ENCODE results near the gene NXPH2.

- no peak for TF ChIP-seq CTCF (IDR thresholded peaks at IDR 0.05)
- TF ChIP-seq POLR2A (IDR thresholded peaks at IDR 0.05) = no peak
These were observed 38.3 kb downstream of the NXPH2 start for GRCh38 chr2:138741851-138742250.

Data from heart left ventricle (tissue), 13 donors.